ENCODE data around the gene GALNT8. TPM values are rescaled to one million over a fixed set of nuclear protein-coding genes. Genes with fewer than 3 reads are reported as not detected.

Gene GALNT8
- total and polyA plus RNA-seq, 7 experiments from 2014 or later: 0.06 to 0.89 (median 0.38) TPM; not detected in 1

DNA sequence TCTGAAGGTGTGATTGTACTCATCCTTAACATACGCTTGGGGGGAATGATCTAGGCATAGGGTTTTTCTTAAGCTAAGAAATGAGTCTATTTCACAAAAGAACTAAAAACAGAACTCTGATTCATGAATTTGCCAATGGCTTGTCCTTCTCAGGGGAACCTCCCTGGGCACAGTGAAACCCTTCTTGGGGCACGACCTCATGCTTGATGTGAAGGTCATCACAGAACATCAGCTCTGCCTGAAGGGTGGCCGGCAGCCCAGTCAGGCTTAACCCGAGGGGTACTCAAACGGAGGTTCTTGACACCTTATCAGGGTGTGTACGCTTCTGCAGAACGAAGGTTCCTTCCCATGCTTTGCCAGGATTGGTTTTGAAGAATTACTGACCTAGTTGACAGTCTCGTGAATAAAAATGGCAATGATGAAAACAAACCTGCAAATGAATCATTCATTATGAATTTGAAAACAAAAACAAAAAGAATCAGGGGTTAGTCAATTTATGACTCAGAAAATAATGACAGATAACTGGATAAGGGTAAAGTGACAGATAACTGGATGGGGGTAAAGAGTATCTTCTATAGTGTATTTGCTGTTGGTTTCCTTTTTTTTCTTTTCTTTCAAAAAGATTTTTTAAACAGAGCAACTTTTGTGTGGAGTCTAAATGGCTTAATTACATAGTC lies 86.4 kb downstream of the GALNT8 start:
- Mint-ChIP-seq H3K27ac (no peak overlapping the region), H3K27me3 (peaks cover 21 to 49% (median 38%) of the 10 kb centered on the region in 5 donors), H3K4me1 (peaks cover 20 to 46% (median 35%) of the 10 kb centered on the region in 7 donors), H3K36me3 (peaks cover 0 to 37% (median 2%) of the 10 kb centered on the region in 5 donors), H3K9me3 (peaks cover 0 to under 1% (median 0%) of the 10 kb centered on the region in 11 donors), H3K4me3 (peak overlapping the region in 1 of 10 donors; percentile 39)
- Histone ChIP-seq H3K4me1 (ENCODE audit: control insufficient read depth in 2 of 2, insufficient read depth in 2 of 2, low read length in 2 of 2) (peaks cover 12 to 31% of the 10 kb centered on the region in 2 donors), H3K9me3 (ENCODE audit: control insufficient read depth in 2 of 3, low read length in 3 of 3) (no peaks in the 10 kb centered on the region), H3K27ac (ENCODE audit: low read depth, low read length) (no peak overlapping the region), H3K27me3 (ENCODE audit: control insufficient read depth in 2 of 2, insufficient read depth in 2 of 2, low read length in 2 of 2) (no peaks in the 10 kb centered on the region), H3K36me3 (ENCODE audit: control insufficient read depth in 2 of 3, insufficient read depth in 3 of 3, low read length in 3 of 3) (no peaks in the 10 kb centered on the region), H3K4me3 (ENCODE audit: low read length) (no peak overlapping the region)
- intact Hi-C loops (cut with micrococcal nuclease): no loop called here
- ChIA-PET POLR2A (interaction anchor here (0.6 kb wide), 1 partner anchor 16 kb away, joined by 4 read pairs; no protein-coding TSS in a partner anchor), CTCF (no interaction called here)
- ATAC-seq: no peak
- no peak for DNase-seq

DNA sequence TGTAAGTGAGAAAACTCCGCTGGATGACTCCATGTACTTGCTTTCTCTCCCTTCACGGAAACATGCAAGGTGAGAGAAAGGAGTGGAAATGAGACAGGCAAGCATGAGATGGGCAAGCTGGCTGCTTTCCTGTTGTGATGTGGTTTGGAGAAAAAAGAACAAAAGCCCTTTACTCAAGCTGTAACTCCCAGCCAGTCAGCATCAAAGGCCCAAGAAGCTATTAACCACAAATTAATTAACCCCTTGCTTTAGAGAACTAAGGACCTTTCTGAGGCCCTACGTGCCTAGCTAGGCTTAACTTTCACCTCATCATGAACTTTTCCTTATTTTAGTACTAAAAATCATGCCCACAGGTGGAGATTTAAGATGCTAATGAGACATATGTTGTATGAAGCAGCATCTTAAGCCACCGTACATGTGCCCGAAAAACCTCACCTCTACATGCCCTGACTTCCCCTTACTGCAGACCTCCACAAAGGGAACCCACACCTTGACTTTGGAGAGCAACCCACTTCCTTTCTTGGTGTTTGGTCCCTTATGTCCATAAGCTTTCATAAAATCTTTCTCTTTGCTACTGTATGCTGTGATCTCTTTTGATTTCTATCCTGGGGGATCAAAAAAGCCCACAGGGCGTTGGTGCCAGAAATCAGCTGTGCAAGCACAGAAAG lies 87.0 kb downstream of the GALNT8 start:
- H3K27ac ChIP-seq (ENCODE audit: low read depth, low read length): no peak overlapping the region

GRCh38 chr12:4807813-4808212 lies 87.6 kb downstream of the GALNT8 start:
- intact Hi-C loops (cut with micrococcal nuclease): no loop called here
- peaks cover 20 to 49% (median 36%) of the 10 kb centered on the region in 7 donors for H3K4me1 Mint-ChIP-seq
- H3K4me3 Mint-ChIP-seq: peak overlapping the region in 5 of 10 donors; percentile 2 to 38 (median 10)
- ChIA-PET CTCF (no interaction called here), POLR2A (interaction anchor here (0.5 kb wide), 1 partner anchor 20 kb away, joined by 5 read pairs; no protein-coding TSS in a partner anchor)
- H3K27me3 ChIP-seq (ENCODE audit: control insufficient read depth in 2 of 2, insufficient read depth in 2 of 2, low read length in 2 of 2): no peaks in the 10 kb centered on the region
- peaks cover 0 to 43% (median 5%) of the 10 kb centered on the region in 5 donors for H3K36me3 Mint-ChIP-seq
- H3K4me3 ChIP-seq (ENCODE audit: low read length): no peak overlapping the region
- H3K9me3 ChIP-seq (ENCODE audit: control insufficient read depth in 2 of 3, low read length in 3 of 3): no peaks in the 10 kb centered on the region
- ATAC-seq (peak; percentile 32), DNase-seq (no peak)
- H3K36me3 ChIP-seq (ENCODE audit: control insufficient read depth in 2 of 3, insufficient read depth in 3 of 3, low read length in 3 of 3): no peaks in the 10 kb centered on the region
- peaks cover 0 to 3% (median 0%) of the 10 kb centered on the region in 11 donors for H3K9me3 Mint-ChIP-seq
- no peak overlapping the region for H3K27ac ChIP-seq (ENCODE audit: low read depth, low read length)
- peaks cover 17 to 53% (median 43%) of the 10 kb centered on the region in 5 donors for H3K27me3 Mint-ChIP-seq
- peaks cover 12 to 31% of the 10 kb centered on the region in 2 donors for H3K4me1 ChIP-seq (ENCODE audit: control insufficient read depth in 2 of 2, insufficient read depth in 2 of 2, low read length in 2 of 2)
- no peak overlapping the region for H3K27ac Mint-ChIP-seq

More for the DNA sequence above, 87.0 kb downstream of the GALNT8 start:
- ATAC-seq (no peak), DNase-seq (no peak)
- Mint-ChIP-seq H3K4me1 (peaks cover 20 to 49% (median 36%) of the 10 kb centered on the region in 7 donors), H3K27ac (peak overlapping the region in 1 of 9 donors; percentile 44), H3K36me3 (peaks cover 0 to 42% (median 5%) of the 10 kb centered on the region in 5 donors), H3K9me3 (peaks cover 0 to 3% (median 0%) of the 10 kb centered on the region in 11 donors), H3K4me3 (peak overlapping the region in 6 of 10 donors; percentile 2 to 39 (median 14)), H3K27me3 (peaks cover 17 to 51% (median 41%) of the 10 kb centered on the region in 5 donors)
- Histone ChIP-seq H3K4me3 (ENCODE audit: low read length) (no peak overlapping the region), H3K9me3 (ENCODE audit: control insufficient read depth in 2 of 3, low read length in 3 of 3) (no peaks in the 10 kb centered on the region), H3K4me1 (ENCODE audit: control insufficient read depth in 2 of 2, insufficient read depth in 2 of 2, low read length in 2 of 2) (peaks cover 12 to 31% of the 10 kb centered on the region in 2 donors), H3K36me3 (ENCODE audit: control insufficient read depth in 2 of 3, insufficient read depth in 3 of 3, low read length in 3 of 3) (no peaks in the 10 kb centered on the region), H3K27me3 (ENCODE audit: control insufficient read depth in 2 of 2, insufficient read depth in 2 of 2, low read length in 2 of 2) (no peaks in the 10 kb centered on the region)
- intact Hi-C loops (cut with micrococcal nuclease): no loop called here
- ChIA-PET CTCF (no interaction called here), POLR2A (interaction anchor here (0.5 kb wide), 1 partner anchor 21 kb away, joined by 5 read pairs; no protein-coding TSS in a partner anchor)

GRCh38 chr12:4809013-4809448 lies 88.8 kb downstream of the GALNT8 start:
- peak overlapping the region in 8 of 10 donors; percentile 5 to 76 (median 50) for H3K4me3 Mint-ChIP-seq
- ATAC-seq (peak; percentile 20), DNase-seq (no peak)
- peaks cover 20 to 49% (median 36%) of the 10 kb centered on the region in 7 donors for H3K4me1 Mint-ChIP-seq
- no peak overlapping the region for H3K27ac ChIP-seq (ENCODE audit: low read depth, low read length)
- ChIA-PET CTCF (no interaction called here), POLR2A (no interaction called here)
- H3K4me3 ChIP-seq (ENCODE audit: low read length): no peak overlapping the region
- H3K27me3 Mint-ChIP-seq: peaks cover 17 to 60% (median 48%) of the 10 kb centered on the region in 5 donors
- H3K27me3 ChIP-seq (ENCODE audit: control insufficient read depth in 2 of 2, insufficient read depth in 2 of 2, low read length in 2 of 2): no peaks in the 10 kb centered on the region
- no peaks in the 10 kb centered on the region for H3K9me3 ChIP-seq (ENCODE audit: control insufficient read depth in 2 of 3, low read length in 3 of 3)
- H3K36me3 ChIP-seq (ENCODE audit: control insufficient read depth in 2 of 3, insufficient read depth in 3 of 3, low read length in 3 of 3): no peaks in the 10 kb centered on the region
- no peak overlapping the region for H3K27ac Mint-ChIP-seq
- intact Hi-C loops (cut with micrococcal nuclease): no loop called here
- peaks cover 0 to 3% (median 0%) of the 10 kb centered on the region in 11 donors for H3K9me3 Mint-ChIP-seq
- peaks cover 12 to 31% of the 10 kb centered on the region in 2 donors for H3K4me1 ChIP-seq (ENCODE audit: control insufficient read depth in 2 of 2, insufficient read depth in 2 of 2, low read length in 2 of 2)
- H3K36me3 Mint-ChIP-seq: peaks cover 0 to 46% (median 5%) of the 10 kb centered on the region in 5 donors

- no peak for DNase-seq
- peaks cover 12 to 31% of the 10 kb centered on the region in 2 donors for H3K4me1 ChIP-seq (ENCODE audit: control insufficient read depth in 2 of 2, insufficient read depth in 2 of 2, low read length in 2 of 2)
- H3K4me3 ChIP-seq (ENCODE audit: low read length): no peak overlapping the region
- no peaks in the 10 kb centered on the region for H3K36me3 ChIP-seq (ENCODE audit: control insufficient read depth in 2 of 3, insufficient read depth in 3 of 3, low read length in 3 of 3)
- H3K4me1 Mint-ChIP-seq: peaks cover 20 to 49% (median 36%) of the 10 kb centered on the region in 7 donors
- no peaks in the 10 kb centered on the region for H3K27me3 ChIP-seq (ENCODE audit: control insufficient read depth in 2 of 2, insufficient read depth in 2 of 2, low read length in 2 of 2)
- peak overlapping the region in 7 of 10 donors; percentile 24 to 76 (median 62) for H3K4me3 Mint-ChIP-seq
- intact Hi-C loops (cut with micrococcal nuclease): no loop called here
- H3K9me3 ChIP-seq (ENCODE audit: control insufficient read depth in 2 of 3, low read length in 3 of 3): no peaks in the 10 kb centered on the region
- H3K27ac ChIP-seq (ENCODE audit: low read depth, low read length): no peak overlapping the region
- CTCF ChIA-PET: no interaction called here
- H3K36me3 Mint-ChIP-seq: peaks cover 0 to 43% (median 5%) of the 10 kb centered on the region in 5 donors
- peaks cover 0 to 3% (median 0%) of the 10 kb centered on the region in 11 donors for H3K9me3 Mint-ChIP-seq
- peaks cover 17 to 60% (median 48%) of the 10 kb centered on the region in 5 donors for H3K27me3 Mint-ChIP-seq
- ATAC-seq: no peak
- POLR2A ChIA-PET: no interaction called here
- no peak overlapping the region for H3K27ac Mint-ChIP-seq
Observed at GRCh38 chr12:4809449-4810218, 89.4 kb downstream of the GALNT8 start.

- ChIA-PET POLR2A (no interaction called here), CTCF (no interaction called here)
- no peak overlapping the region for H3K27ac Mint-ChIP-seq
- Histone ChIP-seq H3K36me3 (ENCODE audit: control insufficient read depth in 2 of 3, insufficient read depth in 3 of 3, low read length in 3 of 3) (no peaks in the 10 kb centered on the region), H3K27ac (ENCODE audit: low read depth, low read length) (no peak overlapping the region), H3K9me3 (ENCODE audit: control insufficient read depth in 2 of 3, low read length in 3 of 3) (no peaks in the 10 kb centered on the region), H3K4me3 (ENCODE audit: low read length) (no peak overlapping the region), H3K27me3 (ENCODE audit: control insufficient read depth in 2 of 2, insufficient read depth in 2 of 2, low read length in 2 of 2) (no peaks in the 10 kb centered on the region), H3K4me1 (ENCODE audit: control insufficient read depth in 2 of 2, insufficient read depth in 2 of 2, low read length in 2 of 2) (peaks cover 12 to 31% of the 10 kb centered on the region in 2 donors)
- peaks cover 0 to 3% (median 0%) of the 10 kb centered on the region in 11 donors for H3K9me3 Mint-ChIP-seq
- H3K4me1 Mint-ChIP-seq: peaks cover 20 to 49% (median 36%) of the 10 kb centered on the region in 7 donors
- peaks cover 0 to 41% (median 5%) of the 10 kb centered on the region in 5 donors for H3K36me3 Mint-ChIP-seq
- H3K4me3 Mint-ChIP-seq: peak overlapping the region in 6 of 10 donors; percentile 24 to 76 (median 68)
- intact Hi-C loops (cut with micrococcal nuclease): no loop called here
- DNase-seq (no peak), ATAC-seq (no peak)
- H3K27me3 Mint-ChIP-seq: peaks cover 12 to 60% (median 49%) of the 10 kb centered on the region in 5 donors
Observed at GRCh38 chr12:4810219-4810671, 90.0 kb downstream of the GALNT8 start.
